OCI-LY1 (cell line): ENCODE data around the gene KBTBD6.

Source experiments
- CTCF ChIP-seq: fragments of 200-600 bp; sonication (generic), shearing (Covaris generic); IDR thresholded peaks from 2 replicates; pipeline ENCODE4 v1.5.1; 2017; ENCODE audit warnings: mild to moderate bottlenecking, antibody characterized with exemption, low read length, moderate library complexity, mixed read lengths
- EZH2 ChIP-seq: fragments of 200-600 bp; sonication (generic), shearing (Covaris generic); IDR thresholded peaks from 2 replicates; pipeline ENCODE4 v1.8.0; 2017; ENCODE audit warnings: borderline replicate concordance, mixed run types, mild to moderate bottlenecking, antibody characterized with exemption, low read length, moderate library complexity, mixed read lengths

- no peak for TF ChIP-seq EZH2
- TF ChIP-seq CTCF = no peak
Observed at GRCh38 chr13:41179593-41180250, 47.1 kb upstream of the KBTBD6 start.
